IMR-90 (cell line): ENCODE results near the gene ARF5. TPM values are rescaled to one million over a fixed set of nuclear protein-coding genes. Genes with fewer than 3 reads are reported as not detected.

Experiments
- ATAC-seq: fragments of 200-7000 bp; cut with Tn5 transposase; 2 replicates; pipeline ENCODE4 v1.9.1; 2020; ENCODE audit warnings: low read depth, mild to moderate bottlenecking, moderate library complexity
- BruUV-seq: library from RNA; stranded (reverse); fragments of 400-500 nt; replicated peaks from 2 replicates; lab custom pipeline; 2021; lab: Mats Ljungman, UMichigan
- CTCF ChIA-PET: fragments of 300-600 bp; formaldehyde crosslinking; extraction: SDS; loops from one replicate; lab custom pipeline; 2021; ENCODE audit warnings: antibody characterized with exemption; lab: Yijun Ruan, JAX
- POLR2A ChIA-PET: fragments of 300-600 bp; sonication (Branson Sonifier 250); formaldehyde crosslinking; loops from one replicate; lab custom pipeline; 2022; ENCODE audit warnings: antibody characterized with exemption; ENCODE audit not compliant: unreplicated experiment; lab: Charles Lee
- DNase-seq: peaks from one replicate; pipeline ENCODE4 v3.0.0; 2013
- H2AFZ ChIP-seq: replicated peaks from 2 replicates; pipeline ENCODE3; 2013; ENCODE audit warnings: low read length, mild to moderate bottlenecking; ENCODE audit not compliant: poor library complexity
- H2AK5ac ChIP-seq: 2 replicates; pipeline ENCODE4 v1.6.1; 2013; ENCODE audit warnings: low read depth, low read length, inconsistent platforms
- H2AK9ac ChIP-seq: replicated peaks from 2 replicates; pipeline ENCODE3; 2013; ENCODE audit warnings: mild to moderate bottlenecking, low read depth, low read length, moderate library complexity; ENCODE audit not compliant: poor library complexity
- H2BK120ac ChIP-seq: 2 replicates; pipeline ENCODE4 v1.6.1; 2013; ENCODE audit warnings: low read depth, low read length, inconsistent platforms
- H2BK15ac ChIP-seq: 3 replicates; pipeline ENCODE4 v1.6.1; 2013; ENCODE audit warnings: low read depth, low read length, inconsistent platforms
- H2BK20ac ChIP-seq: 2 replicates; pipeline ENCODE4 v1.6.1; 2013; ENCODE audit warnings: low read depth, mild to moderate bottlenecking, inconsistent platforms, low read length, moderate library complexity
- H2BK5ac ChIP-seq: 2 replicates; pipeline ENCODE4 v1.6.1; 2013; ENCODE audit warnings: mild to moderate bottlenecking, low read depth, low read length, inconsistent platforms; ENCODE audit not compliant: poor library complexity, severe bottlenecking
- H3K14ac ChIP-seq: replicated peaks from 2 replicates; pipeline ENCODE4 v1.6.1; 2013; ENCODE audit warnings: low read depth, low read length, inconsistent platforms
- H3K18ac ChIP-seq: 2 replicates; pipeline ENCODE4 v1.6.1; 2013; ENCODE audit warnings: low read depth, low read length, control low read depth
- H3K23ac ChIP-seq: 2 replicates; pipeline ENCODE4 v1.6.1; 2013; ENCODE audit warnings: low read depth, low read length, inconsistent platforms
- H3K27ac ChIP-seq: 2 replicates; pipeline ENCODE4 v1.5.1; 2013; ENCODE audit warnings: mild to moderate bottlenecking, control low read depth, low read length; ENCODE audit not compliant: insufficient read depth
- H3K27me3 ChIP-seq: 2 replicates; pipeline ENCODE4 v1.6.1; 2013; ENCODE audit warnings: low read length; ENCODE audit not compliant: control insufficient read depth, insufficient read depth
- H3K36me3 ChIP-seq: 2 replicates; pipeline ENCODE4 v1.6.1; 2013; ENCODE audit warnings: low read length, mixed read lengths; ENCODE audit not compliant: control insufficient read depth, insufficient read depth
- H3K4ac ChIP-seq: 2 replicates; pipeline ENCODE4 v1.6.1; 2013; ENCODE audit warnings: low read depth, low read length, inconsistent platforms
- H3K4me1 ChIP-seq: 2 replicates; pipeline ENCODE4 v1.6.1; 2013; ENCODE audit warnings: low read length, mixed read lengths; ENCODE audit not compliant: control insufficient read depth, insufficient read depth
- H3K4me2 ChIP-seq: 2 replicates; pipeline ENCODE4 v1.6.1; 2013; ENCODE audit warnings: low read depth, mild to moderate bottlenecking, control low read depth, low read length, moderate library complexity
- H3K4me3 ChIP-seq: 2 replicates; pipeline ENCODE4 v1.5.1; 2013; ENCODE audit warnings: low read depth, mild to moderate bottlenecking, control low read depth, low read length, moderate library complexity; ENCODE audit not compliant: insufficient read depth
- H3K56ac ChIP-seq: 2 replicates; pipeline ENCODE4 v1.6.1; 2013; ENCODE audit warnings: low read length, inconsistent platforms; ENCODE audit not compliant: insufficient read depth; ENCODE audit errors: extremely low read depth
- H3K79me1 ChIP-seq, 2 experiments: 2 replicates each; pipeline ENCODE4 v1.6.1; 2013; ENCODE audit warnings: low read length in 2 of 2, inconsistent platforms in 1 of 2, low read depth in 1 of 2
- H3K9ac ChIP-seq: 2 replicates; pipeline ENCODE4 v1.6.1; 2013; ENCODE audit warnings: low read depth, low read length, control low read depth
- H3K9me1 ChIP-seq: 2 replicates; pipeline ENCODE4 v1.6.1; 2013; ENCODE audit warnings: low read length, inconsistent platforms; ENCODE audit not compliant: insufficient read depth
- H3K9me3 ChIP-seq: 2 replicates; pipeline ENCODE4 v1.6.1; 2013; ENCODE audit warnings: low read length; ENCODE audit not compliant: control insufficient read depth, insufficient read depth
- H4K20me1 ChIP-seq: 2 replicates; pipeline ENCODE4 v1.6.1; 2013; ENCODE audit warnings: low read length, inconsistent platforms; ENCODE audit not compliant: insufficient read depth
- H4K5ac ChIP-seq: 2 replicates; pipeline ENCODE4 v1.6.1; 2013; ENCODE audit warnings: mild to moderate bottlenecking, low read depth, low read length, control low read depth
- H4K8ac ChIP-seq, 2 experiments: 2 replicates each; pipeline ENCODE4 v1.6.1; 2013; ENCODE audit warnings: low read depth in 2 of 2, low read length in 2 of 2, control low read depth in 1 of 2, inconsistent platforms in 1 of 2
- H4K91ac ChIP-seq: 2 replicates; pipeline ENCODE4 v1.6.1; 2013; ENCODE audit warnings: low read depth, low read length, inconsistent platforms; ENCODE audit not compliant: insufficient read depth
- BHLHE40 ChIP-seq: fragments of 150-350 bp; IDR thresholded peaks from 2 replicates; pipeline ENCODE4 v1.6.1; 2016; ENCODE audit warnings: mild to moderate bottlenecking, low read depth, low read length
- CEBPB ChIP-seq: IDR thresholded peaks from 2 replicates; pipeline ENCODE4 v1.6.1; 2012; ENCODE audit warnings: low read depth, low read length, improper control_type of control experiment
- CHD1 ChIP-seq: IDR thresholded peaks from 2 replicates; pipeline ENCODE4 v1.6.1; 2012; ENCODE audit warnings: low read depth, low read length, improper control_type of control experiment
- CTCF ChIP-seq: conservative IDR thresholded peaks from 2 replicates; pipeline ENCODE4 v1.5.1; 2012; ENCODE audit warnings: mild to moderate bottlenecking, low read depth, low read length, improper control_type of control experiment
- FOS ChIP-seq: fragments of 150-350 bp; IDR thresholded peaks from 2 replicates; pipeline ENCODE4 v1.6.1; 2016; ENCODE audit warnings: low read depth, low read length
- MAFK ChIP-seq: IDR thresholded peaks from 2 replicates; pipeline ENCODE4 v1.6.1; 2012; ENCODE audit warnings: low read depth, low read length, improper control_type of control experiment
- MAZ ChIP-seq: IDR thresholded peaks from 2 replicates; pipeline ENCODE4 v1.6.1; 2012; ENCODE audit warnings: low read depth, mild to moderate bottlenecking, low read length, improper control_type of control experiment, moderate library complexity, borderline replicate concordance
- MXI1 ChIP-seq: IDR thresholded peaks from 2 replicates; pipeline ENCODE4 v1.6.1; 2012; ENCODE audit warnings: low read depth, mild to moderate bottlenecking, low read length, moderate library complexity, borderline replicate concordance
- NFE2L2 ChIP-seq: fragments of 150-350 bp; IDR thresholded peaks from 2 replicates; pipeline ENCODE4 v1.6.1; 2016; ENCODE audit warnings: low read depth, mild to moderate bottlenecking, low read length
- POLR2A ChIP-seq: IDR thresholded peaks from 2 replicates; pipeline ENCODE4 v1.6.1; 2012; ENCODE audit warnings: mild to moderate bottlenecking, low read depth, low read length
- RAD21 ChIP-seq: IDR thresholded peaks from 2 replicates; pipeline ENCODE4 v1.6.1; 2012; ENCODE audit warnings: low read length, improper control_type of control experiment
- RCOR1 ChIP-seq: IDR thresholded peaks from 2 replicates; pipeline ENCODE4 v1.6.1; 2012; ENCODE audit warnings: mild to moderate bottlenecking, low read length, improper control_type of control experiment; ENCODE audit not compliant: insufficient replicate concordance
- RFX5 ChIP-seq: IDR thresholded peaks from 2 replicates; pipeline ENCODE4 v1.8.0; 2012; ENCODE audit warnings: low read depth, mild to moderate bottlenecking, low read length, moderate library complexity
- SMC3 ChIP-seq: fragments of 150-350 bp; IDR thresholded peaks from 2 replicates; pipeline ENCODE4 v1.6.1; 2016; ENCODE audit warnings: low read depth, mild to moderate bottlenecking, antibody characterized with exemption, low read length, moderate library complexity
- USF2 ChIP-seq: fragments of 150-350 bp; IDR thresholded peaks from 2 replicates; pipeline ENCODE4 v1.6.1; 2017; ENCODE audit warnings: mild to moderate bottlenecking, antibody characterized with exemption, low read length, low read depth
- WGBS, 2 experiments: methylation state at CpG; one replicate each; pipeline versions ENCODE4 v1.1.5 to v1.1.7; 2013; ENCODE audit warnings: missing lambda C conversion rate in 2 of 2; ENCODE audit not compliant: insufficient read length in 1 of 2; ENCODE audit errors: extremely low coverage in 2 of 2; 5-methylcytosine and 5-hydroxymethylcytosine counted together
- dilution Hi-C: fragments of 300-500 bp; cut with HindIII; formaldehyde crosslinking; loops from one replicate; pipeline ENCODE4 v1.14.3; 2018; ENCODE audit warnings: low sequenced_read_pairs; ENCODE audit not compliant: unreplicated experiment
- in situ Hi-C: fragments of 300-500 bp; cut with MboI; formaldehyde crosslinking; loops from 3 replicates; pipeline ENCODE4 v1.14.3; 2019; ENCODE audit warnings: low sequenced_read_pairs, inconsistent platforms, mixed read lengths
- intact Hi-C: fragments of 100-400 bp; cut with micrococcal nuclease; formaldehyde crosslinking; loops from 2 replicates; pipeline ENCODE4 v1.10.0; 2022
- polyA plus RNA-seq, 3 experiments: library from polyadenylated mRNA; depleted of rRNA; stranded (reverse); fragments of >200 nt; gene quantifications; 2 replicates each; pipeline ENCODE4 v1.2.3, GENCODE V29; 2012; ENCODE audit warnings: low replicate concordance in 1 of 3
- total RNA-seq: library from RNA; depleted of rRNA; stranded (reverse); fragments of >200 nt; gene quantifications from 2 replicates; pipeline ENCODE4 v1.2.3, GENCODE V29; 2012
- TF ChIP-seq, protein P1 (sequence below): fragments of 150-350 bp; IDR thresholded peaks from 2 replicates; pipeline ENCODE4 v1.6.1; 2016; ENCODE audit warnings: low read depth, mild to moderate bottlenecking, low read length, moderate library complexity, borderline replicate concordance

ARF5 gene
- total and polyA plus RNA-seq, 2 of the 4 experiments (the other 2 are of a cell fraction), result 128 to 274 TPM

- no peaks in the 10 kb centered on the region for H4K20me1 ChIP-seq
- ATAC-seq, result no peak
- no peak overlapping the region for H2BK15ac ChIP-seq
- H3K4ac ChIP-seq, result no peak overlapping the region
- H3K18ac ChIP-seq, result no peak overlapping the region
- H2AFZ ChIP-seq, result no peak overlapping the region
- no TSS peak for BruUV-seq
- no peaks in the 10 kb centered on the region for H3K9me3 ChIP-seq
- no peak overlapping the region for H3K23ac ChIP-seq
- H3K14ac ChIP-seq, result no peak overlapping the region
- no peak overlapping the region for H3K9ac ChIP-seq
- no peak overlapping the region for H4K8ac ChIP-seq
- CTCF ChIA-PET, result no interaction called here
- H4K5ac ChIP-seq, result no peak overlapping the region
- in situ Hi-C loops (no loop called here), intact Hi-C loops (no loop called here), dilution Hi-C loops (no loop called here)
- H3K4me1 ChIP-seq, result no peaks in the 10 kb centered on the region
- H3K36me3 ChIP-seq, result no peaks in the 10 kb centered on the region
- no peak overlapping the region for H2BK5ac ChIP-seq
- no peak overlapping the region for H2AK9ac ChIP-seq
- H2AK5ac ChIP-seq, result no peak overlapping the region
- no peak overlapping the region for H3K56ac ChIP-seq
- H3K9me1 ChIP-seq, result no peaks in the 10 kb centered on the region
- H3K4me3 ChIP-seq, result no peak overlapping the region
- no peak overlapping the region for H3K4me2 ChIP-seq
- POLR2A ChIA-PET, result no interaction called here
- H2BK120ac ChIP-seq, result no peak overlapping the region
- no peak overlapping the region for H2BK20ac ChIP-seq
- H4K91ac ChIP-seq, result no peak overlapping the region
- H3K27ac ChIP-seq, result no peak overlapping the region
- H3K79me1 ChIP-seq, result no peaks in the 10 kb centered on the region
- no peak for DNase-seq
- no peaks in the 10 kb centered on the region for H3K27me3 ChIP-seq
- WGBS, 2 experiments, result no CpG with 5 or more reads among the region's 1 CpG
- TF ChIP-seq MAZ (no peak), BHLHE40 (no peak), MAFK (no peak), NFE2L2 (no peak), CEBPB (no peak), CHD1 (no peak), USF2 (no peak), MXI1 (no peak), CTCF (no peak), RFX5 (no peak), FOS (no peak), POLR2A (no peak), RAD21 (no peak), SMC3 (no peak), RCOR1 (no peak)
- TF ChIP-seq, protein P1, sequence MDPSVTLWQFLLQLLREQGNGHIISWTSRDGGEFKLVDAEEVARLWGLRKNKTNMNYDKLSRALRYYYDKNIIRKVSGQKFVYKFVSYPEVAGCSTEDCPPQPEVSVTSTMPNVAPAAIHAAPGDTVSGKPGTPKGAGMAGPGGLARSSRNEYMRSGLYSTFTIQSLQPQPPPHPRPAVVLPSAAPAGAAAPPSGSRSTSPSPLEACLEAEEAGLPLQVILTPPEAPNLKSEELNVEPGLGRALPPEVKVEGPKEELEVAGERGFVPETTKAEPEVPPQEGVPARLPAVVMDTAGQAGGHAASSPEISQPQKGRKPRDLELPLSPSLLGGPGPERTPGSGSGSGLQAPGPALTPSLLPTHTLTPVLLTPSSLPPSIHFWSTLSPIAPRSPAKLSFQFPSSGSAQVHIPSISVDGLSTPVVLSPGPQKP, result no peak
Measured at GRCh38 chr7:127550247-127550646, 38.0 kb upstream of the ARF5 start.
